ENCODE results near the gene OVOL1. TPM values are rescaled to one million over a fixed set of nuclear protein-coding genes. Genes with fewer than 3 reads are reported as not detected.
"Not testable (repeated sequence)": the region's sequence is repeated elsewhere in the genome, so short reads cannot be mapped to it uniquely, and the experiment has no call there.

The OVOL1 gene
- total RNA-seq, 6 experiments from 2014 or later, result not detected

DNA sequence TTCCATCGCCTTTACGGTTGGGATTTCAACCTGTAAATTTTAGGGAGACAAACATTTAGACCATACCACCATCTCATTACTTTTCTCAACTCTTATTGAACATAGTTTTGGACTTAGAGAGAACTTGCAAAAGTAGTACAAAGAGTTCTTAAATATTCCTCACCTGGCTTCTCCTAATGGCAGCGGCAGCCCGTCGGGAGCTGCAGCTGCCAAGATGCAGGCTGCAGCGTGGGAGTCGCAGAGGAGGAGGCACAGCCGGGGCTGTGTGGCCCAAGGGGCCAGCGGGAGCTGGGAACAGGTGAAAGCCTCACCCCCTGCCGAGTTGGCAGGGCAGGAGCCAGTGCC, 43.2 kb upstream of the OVOL1 start:
- Histone ChIP-seq H3K27me3 (no peaks in the 10 kb centered on the region), H3K36me3 (no peaks in the 10 kb centered on the region), H3K4me3 (no peak overlapping the region), H3K27ac (no peak overlapping the region), H3K9me3 (no peaks in the 10 kb centered on the region), H3K4me1 (no peaks in the 10 kb centered on the region)
- WGBS (ENCODE audit: insufficient coverage, low coverage, low lambda C conversion rate, missing lambda C conversion rate), result 71% methylated on average over 9 of the region's 10 CpGs
- intact Hi-C loops (cut with DNase I), result no loop called here
- DNase-seq, result no peak
- no peak for ATAC-seq
- TF ChIP-seq, protein P1, sequence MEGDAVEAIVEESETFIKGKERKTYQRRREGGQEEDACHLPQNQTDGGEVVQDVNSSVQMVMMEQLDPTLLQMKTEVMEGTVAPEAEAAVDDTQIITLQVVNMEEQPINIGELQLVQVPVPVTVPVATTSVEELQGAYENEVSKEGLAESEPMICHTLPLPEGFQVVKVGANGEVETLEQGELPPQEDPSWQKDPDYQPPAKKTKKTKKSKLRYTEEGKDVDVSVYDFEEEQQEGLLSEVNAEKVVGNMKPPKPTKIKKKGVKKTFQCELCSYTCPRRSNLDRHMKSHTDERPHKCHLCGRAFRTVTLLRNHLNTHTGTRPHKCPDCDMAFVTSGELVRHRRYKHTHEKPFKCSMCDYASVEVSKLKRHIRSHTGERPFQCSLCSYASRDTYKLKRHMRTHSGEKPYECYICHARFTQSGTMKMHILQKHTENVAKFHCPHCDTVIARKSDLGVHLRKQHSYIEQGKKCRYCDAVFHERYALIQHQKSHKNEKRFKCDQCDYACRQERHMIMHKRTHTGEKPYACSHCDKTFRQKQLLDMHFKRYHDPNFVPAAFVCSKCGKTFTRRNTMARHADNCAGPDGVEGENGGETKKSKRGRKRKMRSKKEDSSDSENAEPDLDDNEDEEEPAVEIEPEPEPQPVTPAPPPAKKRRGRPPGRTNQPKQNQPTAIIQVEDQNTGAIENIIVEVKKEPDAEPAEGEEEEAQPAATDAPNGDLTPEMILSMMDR (IDR thresholded peaks at IDR 0.05), result no peak
- no peak for TF ChIP-seq POLR2A (IDR thresholded peaks at IDR 0.05)

DNA sequence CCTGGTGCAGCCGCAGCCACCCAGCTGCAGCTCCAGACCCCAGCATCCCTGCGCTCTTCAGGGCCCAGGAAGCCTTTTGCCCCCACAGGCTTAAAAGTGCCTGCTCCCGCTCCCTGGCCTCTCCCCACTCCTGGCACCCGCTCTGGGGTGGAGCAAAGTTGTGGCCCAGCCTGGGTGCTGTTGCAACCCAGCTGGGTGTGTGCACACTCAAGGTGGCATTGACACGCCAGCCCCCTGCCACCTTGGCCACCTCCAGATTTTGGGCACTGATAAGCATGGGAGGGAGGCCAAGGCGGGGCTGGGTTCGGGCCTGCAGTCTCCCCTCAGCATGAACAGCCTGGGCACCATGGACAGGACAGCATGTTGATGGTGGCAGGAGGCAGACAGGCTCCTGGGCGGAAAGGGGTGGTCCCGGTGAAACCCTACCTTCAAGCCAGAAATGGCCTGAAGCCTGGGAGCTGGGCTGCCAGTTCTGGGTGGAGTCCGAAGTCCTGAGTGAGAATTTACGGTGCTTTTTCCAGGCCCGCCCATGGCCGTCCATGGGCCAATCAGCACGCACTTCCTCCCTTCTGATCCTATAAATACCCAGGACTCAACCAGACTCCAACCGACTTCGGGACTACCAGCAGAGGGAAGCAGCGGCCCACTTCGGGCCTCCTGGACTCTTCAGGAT, 42.7 kb upstream of the OVOL1 start:
- TF ChIP-seq, protein P1 (IDR thresholded peaks at IDR 0.05), result peak; percentile 20 to 36 (median 30)
- no peak for TF ChIP-seq POLR2A (IDR thresholded peaks at IDR 0.05)
- Histone ChIP-seq H3K36me3 (no peaks in the 10 kb centered on the region), H3K4me3 (no peak overlapping the region), H3K27me3 (no peaks in the 10 kb centered on the region), H3K9me3 (no peaks in the 10 kb centered on the region), H3K4me1 (no peaks in the 10 kb centered on the region), H3K27ac (no peak overlapping the region)
- intact Hi-C loops (cut with DNase I), result no loop called here
- ATAC-seq (peak; percentile 65 to 88 (median 82)), DNase-seq (no peak)
- WGBS (ENCODE audit: insufficient coverage, low coverage, low lambda C conversion rate, missing lambda C conversion rate), result 30% methylated on average over 8 of the region's 18 CpGs

DNA sequence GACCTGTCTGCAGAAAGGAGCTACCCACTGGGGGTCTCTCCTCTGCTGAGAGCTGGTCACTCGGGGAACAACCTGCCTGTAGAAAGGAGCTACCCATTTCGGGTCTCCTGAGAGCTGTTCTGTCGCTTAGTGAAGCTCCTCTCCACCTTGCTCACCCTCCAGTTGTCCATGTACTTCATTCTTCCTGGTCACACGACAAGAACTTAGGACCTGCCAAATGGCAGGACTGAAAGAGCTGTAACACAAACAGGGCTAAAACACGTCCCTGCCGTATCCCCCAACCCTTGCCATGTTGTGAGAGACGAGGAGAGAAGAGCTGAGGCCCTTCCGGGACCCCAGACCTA, 42.2 kb upstream of the OVOL1 start:
- ATAC-seq (no peak), DNase-seq (no peak)
- no CpG with 5 or more reads among the region's 8 CpGs for WGBS (ENCODE audit: insufficient coverage, low coverage, low lambda C conversion rate, missing lambda C conversion rate)
- H3K4me3 ChIP-seq, result no peak overlapping the region
- H3K27me3 ChIP-seq, result no peaks in the 10 kb centered on the region
- H3K36me3 ChIP-seq, result no peaks in the 10 kb centered on the region
- no peaks in the 10 kb centered on the region for H3K9me3 ChIP-seq
- H3K27ac ChIP-seq, result no peak overlapping the region
- intact Hi-C loops (cut with DNase I), result no loop called here
- TF ChIP-seq POLR2A (IDR thresholded peaks at IDR 0.05), result no peak
- TF ChIP-seq, protein P1 (IDR thresholded peaks at IDR 0.05), result no peak
- no peaks in the 10 kb centered on the region for H3K4me1 ChIP-seq

DNA sequence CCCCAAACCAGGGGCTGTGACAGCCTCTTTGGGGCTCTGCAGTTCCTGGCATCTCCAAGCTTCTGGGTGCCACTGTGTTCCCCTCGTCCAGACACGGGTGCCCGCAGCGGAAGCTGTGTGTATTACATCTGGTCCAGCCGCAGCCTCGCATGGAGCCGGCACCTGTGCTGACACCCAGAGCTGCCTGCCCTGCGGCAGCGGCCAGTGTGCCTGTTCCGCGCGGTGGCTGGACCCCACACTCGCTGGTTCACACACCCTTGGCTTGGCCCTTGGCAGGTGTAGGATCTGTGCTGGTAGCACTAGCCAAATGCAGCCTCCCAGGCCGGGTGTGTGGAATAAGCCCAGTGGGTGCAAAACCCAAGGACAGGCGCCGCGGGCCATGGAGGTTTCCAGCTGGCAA, 41.8 kb upstream of the OVOL1 start:
- no peaks in the 10 kb centered on the region for H3K4me1 ChIP-seq
- 87% methylated on average over 3 of the region's 17 CpGs for WGBS (ENCODE audit: insufficient coverage, low coverage, low lambda C conversion rate, missing lambda C conversion rate)
- H3K36me3 ChIP-seq, result no peaks in the 10 kb centered on the region
- H3K27me3 ChIP-seq, result no peaks in the 10 kb centered on the region
- no peak overlapping the region for H3K27ac ChIP-seq
- ATAC-seq (peak in 1 of 4 donors; percentile 8), DNase-seq (no peak)
- no peak overlapping the region for H3K4me3 ChIP-seq
- no peak for TF ChIP-seq POLR2A (IDR thresholded peaks at IDR 0.05)
- TF ChIP-seq, protein P1 (IDR thresholded peaks at IDR 0.05), result no peak
- intact Hi-C loops (cut with DNase I), result no loop called here
- H3K9me3 ChIP-seq, result no peaks in the 10 kb centered on the region

DNA sequence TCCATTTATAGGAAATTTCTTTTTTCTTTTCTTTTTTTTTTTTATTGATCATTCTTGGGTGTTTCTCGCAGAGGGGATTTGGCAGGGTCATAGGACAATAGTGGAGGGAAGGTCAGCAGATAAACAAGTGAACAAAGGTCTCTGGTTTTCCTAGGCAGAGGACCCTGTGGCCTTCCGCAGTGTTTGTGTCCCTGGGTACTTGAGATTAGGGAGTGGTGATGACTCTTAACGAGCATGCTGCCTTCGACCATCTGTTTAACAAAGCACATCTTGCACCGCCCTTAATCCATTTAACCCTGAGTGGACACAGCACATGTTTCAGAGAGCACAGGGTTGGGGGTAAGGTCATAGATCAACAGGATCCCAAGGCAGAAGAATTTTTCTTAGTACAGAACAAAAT, 24.7 kb upstream of the OVOL1 start:
- H3K27ac ChIP-seq; H3K4me1 ChIP-seq; intact Hi-C loops (cut with DNase I); ATAC-seq; H3K9me3 ChIP-seq; DNase-seq; H3K36me3 ChIP-seq; H3K4me3 ChIP-seq; H3K27me3 ChIP-seq: not testable (repeated sequence)
- WGBS (ENCODE audit: insufficient coverage, low coverage, low lambda C conversion rate, missing lambda C conversion rate), result 51% methylated on average over 3 of the region's 5 CpGs

DNA sequence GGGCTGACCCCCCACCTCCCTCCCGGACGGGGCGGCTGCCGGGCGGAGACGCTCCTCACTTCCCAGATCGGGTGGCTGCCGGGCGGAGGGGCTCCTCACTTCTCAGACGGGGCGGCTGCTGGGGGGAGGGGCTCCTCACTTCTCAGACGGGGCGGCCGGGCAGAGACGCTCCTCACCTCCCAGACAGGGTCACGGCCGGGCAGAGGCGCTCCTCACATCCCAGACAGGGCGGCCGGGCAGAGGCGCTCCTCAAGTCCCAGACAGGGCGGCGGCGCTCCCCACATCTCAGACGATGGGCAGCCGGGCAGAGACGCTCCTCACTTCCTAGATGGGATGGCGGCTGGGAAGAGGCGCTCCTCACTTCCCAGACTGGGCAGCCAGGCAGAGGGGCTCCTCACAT, 24.0 kb upstream of the OVOL1 start:
- H3K9me3 ChIP-seq; H3K4me3 ChIP-seq; H3K27ac ChIP-seq; H3K27me3 ChIP-seq; DNase-seq; intact Hi-C loops (cut with DNase I); H3K36me3 ChIP-seq; H3K4me1 ChIP-seq; ATAC-seq: not testable (repeated sequence)
- WGBS (ENCODE audit: insufficient coverage, low coverage, low lambda C conversion rate, missing lambda C conversion rate), result no CpG with 5 or more reads among the region's 29 CpGs
